Parathyroid adenoma (tissue), 2 donors: ENCODE results near the gene GSTK1.
"Not testable (repeated sequence)": the region's sequence is repeated elsewhere in the genome, so short reads cannot be mapped to it uniquely, and the experiment has no call there.

ENCODE experiments used
- H2AFZ ChIP-seq: fragments of 300-600 bp; sonication (generic); one replicate; pipeline ENCODE4 v1.7.0; 2017; ENCODE audit warnings: antibody characterized with exemption, mild to moderate bottlenecking
- H3K27ac ChIP-seq: fragments of 300-600 bp; sonication (generic); one replicate; pipeline ENCODE4 v1.7.0; 2017
- H3K27me3 ChIP-seq: fragments of 300-600 bp; sonication (generic); one replicate; pipeline ENCODE4 v1.7.0; 2017; ENCODE audit warnings: low read length; ENCODE audit not compliant: control insufficient read depth, insufficient read depth
- H3K36me3 ChIP-seq: fragments of 300-600 bp; sonication (generic); one replicate; pipeline ENCODE4 v1.7.0; 2017; ENCODE audit warnings: low read length; ENCODE audit not compliant: control insufficient read depth, insufficient read depth
- H3K4me1 ChIP-seq: fragments of 300-600 bp; sonication (generic); one replicate; pipeline ENCODE4 v1.7.0; 2017; ENCODE audit warnings: control low read depth
- H3K4me2 ChIP-seq: fragments of 300-600 bp; sonication (generic); one replicate; pipeline ENCODE4 v1.7.0; 2017; ENCODE audit warnings: low read length
- H3K4me3 ChIP-seq: fragments of 300-600 bp; sonication (generic); one replicate; pipeline ENCODE4 v1.7.0; 2017; ENCODE audit warnings: low read depth, low read length
- H3K79me2 ChIP-seq: fragments of 300-600 bp; sonication (generic); one replicate; pipeline ENCODE4 v1.7.0; 2017; ENCODE audit warnings: control low read depth
- H3K9ac ChIP-seq: fragments of 300-600 bp; sonication (generic); one replicate; pipeline ENCODE4 v1.7.0; 2017; ENCODE audit warnings: mild to moderate bottlenecking
- H3K9me3 ChIP-seq: fragments of 300-600 bp; sonication (generic); one replicate; pipeline ENCODE4 v1.7.0; 2017; ENCODE audit warnings: low read length; ENCODE audit not compliant: control insufficient read depth
- CTCF ChIP-seq: fragments of 300-600 bp; sonication (generic); IDR thresholded peaks from one replicate; pipeline ENCODE4 v1.7.0; 2017; ENCODE audit warnings: antibody characterized with exemption, mild to moderate bottlenecking
- donor health status: primary hyperparathyroidism.

The GSTK1 gene

GRCh38 chr7:143261901-143262300, 1.3 kb upstream of the GSTK1 start:
- H3K79me2 ChIP-seq: no peaks in the 10 kb centered on the region
- H3K27me3 ChIP-seq: no peaks in the 10 kb centered on the region
- H3K4me1 ChIP-seq: no peaks in the 10 kb centered on the region
- H3K4me2 ChIP-seq: no peak overlapping the region
- no peak for TF ChIP-seq CTCF
- H3K4me3 ChIP-seq: no peak overlapping the region
- no peak overlapping the region for H3K9ac ChIP-seq
- no peak overlapping the region for H2AFZ ChIP-seq
- no peaks in the 10 kb centered on the region for H3K9me3 ChIP-seq
- H3K36me3 ChIP-seq: no peaks in the 10 kb centered on the region
- no peak overlapping the region for H3K27ac ChIP-seq

- not testable (repeated sequence) for H3K27me3 ChIP-seq, H3K9ac ChIP-seq, H3K4me1 ChIP-seq, H3K9me3 ChIP-seq, H3K79me2 ChIP-seq, H3K36me3 ChIP-seq
- H3K4me3 ChIP-seq: peak overlapping the region; percentile 99
- peak overlapping the region; percentile 85 for H2AFZ ChIP-seq
- peak overlapping the region; percentile 72 for H3K27ac ChIP-seq
- peak overlapping the region; percentile 93 for H3K4me2 ChIP-seq
Observed at GRCh38 chr7:143264196-143264568, 941 bp downstream of the GSTK1 start.

- Histone ChIP-seq H3K79me2 (no peaks in the 10 kb centered on the region), H3K27me3 (no peaks in the 10 kb centered on the region), H3K27ac (no peak overlapping the region), H2AFZ (no peak overlapping the region), H3K4me3 (no peak overlapping the region), H3K9me3 (no peaks in the 10 kb centered on the region), H3K4me2 (peak overlapping the region; percentile 93), H3K9ac (no peak overlapping the region), H3K36me3 (no peaks in the 10 kb centered on the region), H3K4me1 (no peaks in the 10 kb centered on the region)
- TF ChIP-seq CTCF: no peak
Observed at GRCh38 chr7:143265017-143265693, 1.9 kb downstream of the GSTK1 start.

- no peaks in the 10 kb centered on the region for H3K4me1 ChIP-seq
- H3K27me3 ChIP-seq: no peaks in the 10 kb centered on the region
- H3K9me3 ChIP-seq: no peaks in the 10 kb centered on the region
- no peak for TF ChIP-seq CTCF
- no peaks in the 10 kb centered on the region for H3K79me2 ChIP-seq
- no peak overlapping the region for H3K4me2 ChIP-seq
- no peak overlapping the region for H3K9ac ChIP-seq
- H3K27ac ChIP-seq: no peak overlapping the region
- no peak overlapping the region for H2AFZ ChIP-seq
- no peak overlapping the region for H3K4me3 ChIP-seq
- H3K36me3 ChIP-seq: no peaks in the 10 kb centered on the region
Observed at GRCh38 chr7:143269251-143269650, 6.0 kb downstream of the GSTK1 start.

GRCh38 chr7:143271240-143271639, 8.0 kb downstream of the GSTK1 start:
- no peak overlapping the region for H3K27ac ChIP-seq
- no peaks in the 10 kb centered on the region for H3K36me3 ChIP-seq
- H3K4me1 ChIP-seq: no peaks in the 10 kb centered on the region
- H3K79me2 ChIP-seq: no peaks in the 10 kb centered on the region
- no peak overlapping the region for H3K4me2 ChIP-seq
- H3K4me3 ChIP-seq: no peak overlapping the region
- no peaks in the 10 kb centered on the region for H3K27me3 ChIP-seq
- no peak overlapping the region for H2AFZ ChIP-seq
- no peak for TF ChIP-seq CTCF
- no peaks in the 10 kb centered on the region for H3K9me3 ChIP-seq
- no peak overlapping the region for H3K9ac ChIP-seq
